Measurements from ENCODE around the gene AKT3. TPM values are rescaled to one million over a fixed set of nuclear protein-coding genes. Genes with fewer than 3 reads are reported as not detected.

The AKT3 gene
- total and polyA plus RNA-seq, 2 experiments from 2014 or later: 4.5 to 18.5 TPM

GRCh38 chr1:243834130-243834529 lies 15.9 kb downstream of the AKT3 start (continued):
- TF ChIP-seq REST (IDR thresholded peaks at IDR 0.05; ENCODE audit: unreplicated experiment): no peak
- no peak for TF ChIP-seq ZNF331 (CRISPR knock-in tag; IDR thresholded peaks at IDR 0.05; ENCODE audit: low read depth)
- TF ChIP-seq POLR2AphosphoS5 (IDR thresholded peaks at IDR 0.05; ENCODE audit: low read depth): no peak

- no peak overlapping the region for H3K27ac Mint-ChIP-seq
- Histone ChIP-seq H3K9me2 (ENCODE audit: insufficient read depth) (no peaks in the 10 kb centered on the region), H3K79me2 (replicated peaks; ENCODE audit: insufficient read depth) (peaks cover 33% of the 10 kb centered on the region), H3K27me3 (ENCODE audit: insufficient read depth) (no peaks in the 10 kb centered on the region), H2AFZ (no peak overlapping the region), H3K36me3 (ENCODE audit: insufficient read depth) (no peaks in the 10 kb centered on the region; the same call in 1 of the 2 replicates), H3F3A (replicated peaks; ENCODE audit: low read depth) (no peaks in the 10 kb centered on the region), H3K4me3 (no peak overlapping the region), H3K4me1 (ENCODE audit: insufficient read depth) (no peaks in the 10 kb centered on the region), H3K4me2 (no peak overlapping the region), H4K20me1 (replicated peaks; ENCODE audit: insufficient read depth) (no peaks in the 10 kb centered on the region), H3K27ac (ENCODE audit: low read depth) (no peak overlapping the region)
- peaks cover 12% of the 10 kb centered on the region for H3K9me3 Mint-ChIP-seq
- H3K4me3 Mint-ChIP-seq: no peak overlapping the region
- H3K4me1 Mint-ChIP-seq: no peaks in the 10 kb centered on the region
- DNase-seq (ENCODE audit: low spot score) (no peak), ATAC-seq (no peak)
- no peaks in the 10 kb centered on the region for H3K27me3 Mint-ChIP-seq (ENCODE audit: insufficient read depth, low read depth, poor library complexity)
- peaks cover 29% of the 10 kb centered on the region for H3K36me3 Mint-ChIP-seq (ENCODE audit: low read depth)
- TF ChIP-seq REST (IDR thresholded peaks at IDR 0.05; ENCODE audit: unreplicated experiment): no peak
- TF ChIP-seq NANOG (IDR thresholded peaks at IDR 0.05; ENCODE audit: borderline replicate concordance): no peak
- no peak for TF ChIP-seq ZNF331 (CRISPR knock-in tag; IDR thresholded peaks at IDR 0.05; ENCODE audit: low read depth)
- TF ChIP-seq ZNF114 (CRISPR knock-in tag; IDR thresholded peaks at IDR 0.05): no peak
- no peak for TF ChIP-seq CTCF (conservative IDR thresholded peaks at IDR 0.05; ENCODE audit: low read depth in 2 of 2)
- no peak for TF ChIP-seq ZNF462 (CRISPR knock-in tag; IDR thresholded peaks at IDR 0.05)
- TF ChIP-seq STAT1 (IDR thresholded peaks at IDR 0.05; ENCODE audit: unreplicated experiment): no peak
- TF ChIP-seq EZH2 (IDR thresholded peaks at IDR 0.05; ENCODE audit: low read depth, unreplicated experiment): no peak
Measured at GRCh38 chr1:243831463-243831862, 18.6 kb downstream of the AKT3 start.

Data from GM23338 (cell line).